ENCODE results near the gene CAMK2B. TPM values are rescaled to one million over a fixed set of nuclear protein-coding genes. Genes with fewer than 3 reads are reported as not detected.

CAMK2B gene
- total RNA-seq, 1 experiment from 2014 or later = 0.34 TPM

GRCh38 chr7:44280993-44281721 is 44.2 kb downstream of the CAMK2B start:
- BruUV-seq (replicated peaks) = no TSS peak
- TF ChIP-seq EZH2 (IDR thresholded peaks at IDR 0.05) (no peak), RAD21 (IDR thresholded peaks at IDR 0.05; ENCODE audit: low read depth) (no peak)
- CTCF ChIA-PET = no interaction called here
- H3K4me3 ChIP-seq (replicated peaks in 1 of 2; ENCODE audit: low read depth in 1 of 2, low read length in 2 of 2) = no peak overlapping the region
- H3K36me3 ChIP-seq (ENCODE audit: control insufficient read depth in 1 of 2, insufficient read depth in 2 of 2, low read length in 2 of 2) = no peaks in the 10 kb centered on the region
- intact Hi-C loops (cut with micrococcal nuclease) = no loop called here
- no peak overlapping the region for H3K9ac ChIP-seq (ENCODE audit: low read length)
- RAD21 ChIA-PET (ENCODE audit: low non-redundant PET in 1 of 2, low total read pairs in 2 of 2, uncharacterized antibody in 2 of 2, unreplicated experiment in 2 of 2) = no interaction called here
- no peaks in the 10 kb centered on the region for H3K9me3 ChIP-seq (ENCODE audit: control insufficient read depth in 1 of 2, insufficient read depth in 1 of 2, low read depth in 1 of 2, low read length in 2 of 2)
- no peaks in the 10 kb centered on the region for H3K79me2 ChIP-seq (ENCODE audit: insufficient read depth, low read length)
- no peaks in the 10 kb centered on the region for H4K20me1 ChIP-seq (ENCODE audit: insufficient read depth)
- H3K27ac ChIP-seq (ENCODE audit: low read depth, low read length) = no peak overlapping the region
- DNase-seq (ENCODE audit: low read depth, low spot score) = no peak
- no peak for ATAC-seq
- H3K27me3 ChIP-seq (ENCODE audit: insufficient read depth, low read length) = no peaks in the 10 kb centered on the region
- no peaks in the 10 kb centered on the region for H3K4me1 ChIP-seq (ENCODE audit: control insufficient read depth in 1 of 2, insufficient read depth in 2 of 2, low read length in 2 of 2)
- POLR2A ChIA-PET = no interaction called here
- H2AFZ ChIP-seq (ENCODE audit: low read depth, low read length, poor library complexity, severe bottlenecking) = no peak overlapping the region
- H3K9me2 ChIP-seq (ENCODE audit: insufficient read depth) = no peaks in the 10 kb centered on the region
- no peak overlapping the region for H3K4me2 ChIP-seq (ENCODE audit: low read length)

- no peak overlapping the region for H3K4me3 ChIP-seq (replicated peaks in 1 of 2; ENCODE audit: low read depth in 1 of 2, low read length in 2 of 2)
- no peak overlapping the region for H2AFZ ChIP-seq (ENCODE audit: low read depth, low read length, poor library complexity, severe bottlenecking)
- H3K4me1 ChIP-seq (ENCODE audit: control insufficient read depth in 1 of 2, insufficient read depth in 2 of 2, low read length in 2 of 2) = no peaks in the 10 kb centered on the region
- no peak overlapping the region for H3K27ac ChIP-seq (ENCODE audit: low read depth, low read length)
- no peaks in the 10 kb centered on the region for H3K79me2 ChIP-seq (ENCODE audit: insufficient read depth, low read length)
- POLR2A ChIA-PET = no interaction called here
- no peaks in the 10 kb centered on the region for H3K9me2 ChIP-seq (ENCODE audit: insufficient read depth)
- RAD21 ChIA-PET (ENCODE audit: low non-redundant PET in 1 of 2, low total read pairs in 2 of 2, uncharacterized antibody in 2 of 2, unreplicated experiment in 2 of 2) = no interaction called here
- BruUV-seq (replicated peaks) = no TSS peak
- H3K9me3 ChIP-seq (ENCODE audit: control insufficient read depth in 1 of 2, insufficient read depth in 1 of 2, low read depth in 1 of 2, low read length in 2 of 2) = no peaks in the 10 kb centered on the region
- H3K27me3 ChIP-seq (ENCODE audit: insufficient read depth, low read length) = no peaks in the 10 kb centered on the region
- no peak overlapping the region for H3K9ac ChIP-seq (ENCODE audit: low read length)
- DNase-seq (ENCODE audit: low read depth, low spot score) = no peak
- H3K36me3 ChIP-seq (ENCODE audit: control insufficient read depth in 1 of 2, insufficient read depth in 2 of 2, low read length in 2 of 2) = no peaks in the 10 kb centered on the region
- intact Hi-C loops (cut with micrococcal nuclease) = no loop called here
- CTCF ChIA-PET = no interaction called here
- H3K4me2 ChIP-seq (ENCODE audit: low read length) = no peak overlapping the region
- ATAC-seq = no peak
- H4K20me1 ChIP-seq (ENCODE audit: insufficient read depth) = no peaks in the 10 kb centered on the region
- TF ChIP-seq ELF1 (IDR thresholded peaks at IDR 0.05; ENCODE audit: borderline replicate concordance, low read depth) (no peak), EZH2phosphoT487 (IDR thresholded peaks at IDR 0.05; ENCODE audit: borderline replicate concordance) (no peak), SRF (IDR thresholded peaks at IDR 0.05; ENCODE audit: low read depth) (no peak), SP1 (IDR thresholded peaks at IDR 0.05; ENCODE audit: low read depth) (no peak), RAD21 (IDR thresholded peaks at IDR 0.05; ENCODE audit: low read depth) (no peak), POLR2AphosphoS5 (IDR thresholded peaks at IDR 0.05; ENCODE audit: low read depth, low read length) (no peak), ATF3 (IDR thresholded peaks at IDR 0.05) (no peak), ZBTB33 (IDR thresholded peaks at IDR 0.05; ENCODE audit: extremely low read depth, insufficient replicate concordance, low read length) (no peak), YY1 (IDR thresholded peaks at IDR 0.05; ENCODE audit: extremely low read depth, insufficient replicate concordance, low read depth, low read length) (no peak), CTCF (IDR thresholded peaks at IDR 0.05 in 2 of 3, conservative IDR thresholded peaks at IDR 0.05 in 1 of 3; ENCODE audit: borderline replicate concordance in 1 of 3, insufficient read depth in 1 of 3, low read depth in 2 of 3, low read length in 2 of 3) (no peak)
Observed at GRCh38 chr7:44280636-44280992, 44.8 kb downstream of the CAMK2B start.
